CD4-positive, alpha-beta T cell treated with Interleukin-6 for 4 hours (primary cell): ENCODE measurements around the gene DNAH6.
"Not testable (repeated sequence)": the region's sequence is repeated elsewhere in the genome, so short reads cannot be mapped to it uniquely, and the experiment has no call there.

Experiments
- DNase-seq: peaks from one replicate; pipeline ENCODE4 v3.0.0-alpha.2; 2020; ENCODE audit warnings: mixed read lengths

DNAH6 gene

GRCh38 chr2:84515788-84516187 lies 510 bp upstream of the DNAH6 start:
- no peak for DNase-seq

GRCh38 chr2:84519332-84519957 lies 3.1 kb downstream of the DNAH6 start:
- no peak for DNase-seq

GRCh38 chr2:84526562-84526961 lies 10.3 kb downstream of the DNAH6 start:
- no peak for DNase-seq

DNA sequence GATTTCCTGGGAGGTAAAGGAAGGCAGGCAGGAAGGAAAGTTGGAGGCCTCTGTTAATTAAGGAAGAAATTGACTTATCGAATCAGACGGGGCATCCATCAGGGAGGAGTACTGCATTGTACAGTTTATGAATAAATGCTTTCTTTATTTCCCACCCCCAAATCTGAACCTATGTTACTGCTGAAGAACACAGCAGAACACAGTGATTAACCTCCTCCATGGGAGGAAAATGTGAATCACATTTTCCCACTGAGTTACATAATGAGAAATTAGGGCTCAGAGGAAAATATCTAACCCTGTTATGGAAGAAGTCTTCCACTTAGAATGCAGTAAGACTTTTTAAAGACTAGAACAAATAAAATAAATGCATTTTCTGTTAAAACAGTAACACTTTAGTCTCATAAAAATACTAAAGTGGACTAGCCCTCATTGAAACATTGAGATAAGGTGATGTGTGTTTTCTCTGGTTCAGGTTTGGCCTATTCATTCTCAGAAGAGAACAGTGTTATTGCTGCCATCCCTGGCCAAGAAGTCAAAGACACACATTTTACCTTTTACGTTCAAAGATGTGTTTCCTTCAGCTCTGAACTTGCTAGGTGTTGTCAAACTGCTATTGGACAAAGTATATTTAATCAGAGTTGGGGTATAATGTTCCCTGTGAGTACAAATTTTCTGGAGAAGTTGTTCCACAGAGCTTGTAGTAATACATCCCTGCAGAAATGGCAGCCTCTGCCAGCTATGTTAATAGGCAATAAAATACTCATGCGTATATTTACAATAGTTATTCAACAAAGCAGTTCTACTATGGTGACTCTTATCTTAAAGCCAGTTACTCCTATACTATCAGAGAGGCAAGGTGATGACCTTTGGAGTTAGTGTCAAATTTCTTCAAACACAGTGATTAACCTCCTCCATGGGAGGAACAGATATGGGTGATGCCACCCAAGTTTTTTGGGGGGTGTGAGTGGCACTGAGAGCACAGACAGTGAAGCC lies 11.1 kb downstream of the DNAH6 start:
- no peak for DNase-seq

- no peak for DNase-seq
Measured at GRCh38 chr2:84532291-84532690, 16.0 kb downstream of the DNAH6 start.

- no peak for DNase-seq
Measured at GRCh38 chr2:84534225-84534624, 17.9 kb downstream of the DNAH6 start.

- DNase-seq = no peak
Measured at GRCh38 chr2:84537251-84537650, 21.0 kb downstream of the DNAH6 start.

DNA sequence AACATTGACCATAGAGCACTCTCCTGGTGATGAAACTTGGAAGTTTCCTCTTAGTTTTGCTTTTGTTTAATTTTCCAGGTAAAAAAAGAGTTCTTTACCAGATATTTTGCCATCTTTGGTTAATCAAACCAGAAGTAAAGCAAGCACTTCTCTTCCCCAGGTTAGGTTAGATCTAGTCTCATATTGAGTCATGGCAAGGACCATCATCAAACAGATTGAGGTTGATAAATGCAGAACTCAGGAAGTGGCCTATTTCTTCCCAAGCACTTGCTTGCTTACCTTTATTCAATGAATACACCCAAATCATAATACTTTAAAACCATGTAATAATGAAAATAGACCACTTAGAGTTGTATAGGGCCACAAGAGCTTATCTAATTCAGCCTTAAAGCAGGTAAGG lies 23.4 kb downstream of the DNAH6 start:
- DNase-seq = no peak

- DNase-seq = no peak
Measured at GRCh38 chr2:84545005-84545404, 28.7 kb downstream of the DNAH6 start.

GRCh38 chr2:84546551-84546950 lies 30.3 kb downstream of the DNAH6 start:
- no peak for DNase-seq

DNA sequence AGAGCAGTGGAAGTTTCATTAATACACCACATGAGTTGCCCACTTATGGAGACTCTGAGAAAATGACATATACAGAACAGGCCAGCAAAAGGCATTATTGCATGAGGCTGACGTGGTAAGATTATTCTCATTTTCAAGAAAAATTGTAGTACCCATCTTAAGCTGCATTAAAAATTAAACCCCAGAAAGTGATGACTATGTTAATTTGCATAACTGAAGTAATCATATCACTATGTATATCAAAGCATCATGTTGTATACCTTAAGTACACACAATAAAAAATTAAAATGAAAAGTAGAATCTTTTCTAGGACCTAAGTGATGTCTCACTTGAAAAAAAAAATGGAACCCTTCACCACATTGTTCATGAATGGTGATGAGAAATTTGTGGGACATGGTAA lies 32.0 kb downstream of the DNAH6 start:
- no peak for DNase-seq

DNA sequence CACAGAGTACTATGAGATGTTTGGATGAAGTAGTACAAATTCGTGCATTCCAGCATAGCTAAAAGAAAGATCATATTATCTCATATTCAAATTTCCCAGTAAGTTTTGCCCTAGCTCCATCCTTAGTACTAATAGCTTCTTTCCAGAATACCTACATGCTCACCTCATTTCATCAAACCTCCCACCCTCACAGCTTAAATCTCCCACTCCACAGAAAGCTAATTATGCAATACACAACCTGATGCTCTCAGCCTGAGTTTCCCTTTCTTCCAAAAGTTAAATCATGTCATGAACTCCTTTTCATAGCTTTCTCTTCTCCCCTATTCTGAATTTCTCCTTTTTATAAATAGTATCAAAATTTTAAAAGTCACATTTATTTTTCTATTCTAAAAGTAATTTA lies 34.6 kb downstream of the DNAH6 start:
- no peak for DNase-seq

- DNase-seq = not testable (repeated sequence)
Measured at GRCh38 chr2:84551526-84551925, 35.2 kb downstream of the DNAH6 start.

- DNase-seq = no peak
Measured at GRCh38 chr2:84556190-84556589, 39.9 kb downstream of the DNAH6 start.

DNA sequence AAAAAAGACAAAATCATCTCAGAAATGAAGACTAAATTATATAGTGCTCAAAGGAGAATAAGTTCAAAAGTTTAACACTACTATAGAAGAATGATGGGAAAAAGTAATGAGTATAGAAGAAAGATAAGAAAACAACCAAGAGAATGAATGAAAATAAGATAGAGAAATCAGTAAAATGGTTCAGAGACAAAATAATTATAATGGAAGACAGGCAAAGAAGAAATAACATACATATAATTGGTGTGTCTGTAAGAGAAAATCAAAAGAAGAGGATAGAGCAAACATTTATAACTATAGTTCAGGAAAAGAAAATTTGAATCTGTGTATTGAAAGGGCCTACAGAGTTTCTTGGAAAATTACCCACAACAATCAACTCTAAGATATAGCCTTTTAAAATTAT lies 43.5 kb downstream of the DNAH6 start:
- no peak for DNase-seq

DNA sequence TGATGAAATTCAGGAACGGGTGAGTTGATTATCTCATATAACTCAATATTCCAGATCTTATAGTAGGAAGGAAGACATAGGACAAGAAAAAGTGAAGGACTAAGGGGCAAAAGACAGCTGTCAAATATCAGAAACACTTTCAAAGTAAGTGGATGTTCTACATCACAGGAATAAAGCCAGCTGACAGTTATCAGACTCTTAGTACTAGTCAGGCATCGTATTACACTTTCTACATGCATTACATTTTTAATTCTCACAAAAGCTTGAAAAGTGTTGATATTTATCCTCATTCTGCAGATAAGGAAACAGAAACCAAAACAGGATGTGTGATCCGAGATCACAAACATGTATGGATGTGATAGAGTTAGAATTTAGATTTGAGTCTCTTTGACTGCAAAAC lies 63.4 kb downstream of the DNAH6 start:
- no peak for DNase-seq

DNA sequence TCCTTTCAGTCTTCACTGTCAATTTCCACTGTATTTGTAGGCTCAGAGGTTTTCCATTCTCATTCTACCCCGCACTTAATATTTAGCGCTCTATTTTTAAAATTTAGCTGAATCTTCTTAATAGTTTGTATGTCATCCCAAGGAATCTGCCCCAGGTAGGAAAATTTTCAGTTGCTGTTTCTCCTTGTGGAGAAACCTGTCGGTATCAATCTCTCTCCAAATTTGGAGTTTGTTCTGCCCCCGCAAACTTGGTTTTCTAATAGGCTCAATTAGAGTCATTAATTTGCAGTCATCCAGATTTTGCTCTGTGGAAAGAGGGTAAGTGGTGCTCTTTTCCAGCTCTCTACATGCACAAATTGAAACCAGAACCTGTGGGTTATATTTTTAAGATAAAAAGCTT lies 87.6 kb downstream of the DNAH6 start:
- DNase-seq = no peak

GRCh38 chr2:84613082-84613481 lies 96.8 kb downstream of the DNAH6 start:
- no peak for DNase-seq

DNA sequence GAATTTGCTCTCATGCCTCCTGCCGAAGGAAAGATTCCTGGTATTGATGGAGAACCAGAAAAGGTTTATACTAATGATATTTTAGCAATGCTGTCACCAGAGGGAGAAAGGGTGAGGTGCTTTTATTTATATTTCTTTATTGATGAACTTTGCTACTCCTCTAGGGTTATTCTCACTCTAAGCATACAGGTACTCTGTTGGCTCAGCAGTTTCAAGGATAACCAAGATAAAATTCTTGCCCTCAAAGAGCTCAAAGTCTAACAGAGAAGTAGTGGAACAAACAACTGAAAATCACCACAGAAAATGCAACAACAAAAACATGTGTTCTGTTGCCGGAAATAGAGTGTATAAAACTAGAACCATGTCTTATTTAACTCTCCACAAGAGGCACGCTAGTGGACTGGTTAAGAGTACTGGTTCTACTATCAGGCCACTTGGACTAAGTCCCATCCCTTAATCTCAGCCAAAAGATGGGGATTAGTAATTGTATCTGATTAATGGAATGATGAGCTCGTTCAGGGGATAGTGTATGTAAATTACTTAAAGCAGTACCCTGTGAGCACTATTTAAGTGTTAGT lies 103.6 kb downstream of the DNAH6 start:
- DNase-seq = no peak

DNA sequence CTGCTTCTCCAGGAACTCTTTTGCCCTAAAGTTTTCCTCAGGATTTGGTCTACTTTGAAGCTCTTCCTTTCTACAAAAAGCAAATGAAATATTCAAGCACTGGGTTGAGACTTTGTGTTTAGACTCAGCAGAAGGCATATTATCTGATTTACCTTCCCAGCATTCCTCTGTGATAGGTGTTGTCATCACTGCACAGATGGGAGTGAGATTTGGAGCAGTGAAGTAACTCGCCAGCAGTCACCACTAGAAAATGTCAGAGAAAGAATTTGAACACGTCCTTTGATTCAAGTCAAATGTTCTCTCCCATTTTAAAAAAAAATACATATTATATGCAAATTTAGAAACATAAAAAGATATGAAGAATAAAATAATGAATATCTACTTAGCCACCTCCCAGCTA lies 112.2 kb downstream of the DNAH6 start:
- DNase-seq = no peak

DNA sequence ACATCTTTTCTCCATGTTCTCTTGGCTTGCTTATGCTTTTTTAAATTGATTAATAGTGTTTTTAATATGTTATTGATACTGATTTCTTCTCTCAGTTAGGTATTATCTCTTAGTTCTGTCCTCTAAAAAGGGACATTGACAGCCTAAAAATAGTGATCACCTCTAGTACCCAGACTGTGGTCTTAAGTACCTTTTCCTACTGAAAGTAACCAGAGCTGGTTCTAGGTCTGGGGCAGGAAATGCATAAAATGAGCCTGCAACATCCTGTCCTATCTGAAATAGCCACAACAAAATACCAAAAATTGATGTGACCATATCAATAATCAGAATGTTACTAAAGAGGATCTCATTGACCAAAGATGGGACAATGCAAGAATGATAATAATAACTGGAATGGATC lies 113.3 kb downstream of the DNAH6 start:
- DNase-seq = no peak

DNA sequence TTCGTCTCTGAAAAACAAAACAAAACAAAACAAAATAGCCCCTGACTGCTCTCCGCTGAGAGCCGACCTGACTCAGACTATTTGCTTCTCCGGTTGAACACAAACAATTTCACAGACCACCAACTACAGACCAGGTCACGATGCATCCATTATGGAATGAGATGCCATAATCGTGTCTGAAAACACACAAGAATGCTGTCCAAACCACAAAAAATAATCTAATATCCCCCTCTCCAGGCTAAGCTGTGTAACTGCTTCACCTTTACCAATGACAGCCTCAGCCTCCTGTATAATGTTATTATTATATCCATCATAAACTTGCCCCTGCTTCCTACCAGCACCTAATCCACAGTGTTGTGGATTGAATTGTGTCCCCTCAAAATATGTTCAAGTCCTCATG lies 114.7 kb downstream of the DNAH6 start:
- DNase-seq = no peak

DNA sequence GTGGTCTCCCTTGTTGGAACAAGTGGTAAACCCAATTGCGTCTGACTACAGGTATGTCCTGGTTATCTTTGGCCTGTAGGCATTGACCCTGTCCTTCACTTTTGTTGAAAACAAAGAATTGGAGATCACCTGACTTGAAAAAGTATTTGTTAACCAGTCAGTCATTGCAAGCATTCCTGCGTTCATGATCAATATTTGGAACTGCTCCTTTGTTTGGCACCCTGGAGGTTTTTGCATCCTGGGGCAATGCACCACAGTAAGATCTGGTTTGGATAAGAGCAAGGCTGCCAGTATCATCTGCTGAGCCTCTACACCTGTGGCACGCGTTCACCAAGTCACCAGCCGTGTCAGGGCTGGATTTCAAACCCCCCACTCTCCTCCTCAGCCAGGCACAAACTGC lies 115.7 kb downstream of the DNAH6 start:
- no peak for DNase-seq
